Psoas muscle (tissue), 8 donors: ENCODE results near the gene CSTPP1. TPM values are rescaled to one million over a fixed set of nuclear protein-coding genes. Genes with fewer than 3 reads are reported as not detected.

Experiments used
- ATAC-seq, 4 donors: fragments of 200-7000 bp; cut with Tn5 transposase; one replicate each; pipeline ENCODE4 v1.9.1; 2020; ENCODE audit warnings: moderate library complexity in 3 of 4, mild to moderate bottlenecking in 2 of 4
- DNase-seq, 2 donors: peaks; one replicate each; pipeline ENCODE4 v3.0.0-alpha.2; 2020
- H3K27ac ChIP-seq: fragments of 200-600 bp; one replicate; pipeline ENCODE4 v1.8.0; 2022
- H3K27me3 ChIP-seq, 3 donors: fragments of 200-600 bp in 1 of 3; one replicate each; pipeline versions ENCODE4 v1.6.1 to v1.8.0; 2013 to 2022; ENCODE audit warnings: low read length in 2 of 3, mild to moderate bottlenecking in 2 of 3, moderate library complexity in 1 of 3; ENCODE audit not compliant: insufficient read depth in 3 of 3
- H3K36me3 ChIP-seq, 2 donors: fragments of 200-600 bp in 1 of 2; one replicate each; pipeline versions ENCODE4 v1.6.1 to v1.8.0; 2013 to 2022; ENCODE audit warnings: low read depth in 1 of 2, mild to moderate bottlenecking in 1 of 2, moderate library complexity in 1 of 2; ENCODE audit not compliant: insufficient read depth in 1 of 2
- H3K4me1 ChIP-seq: fragments of 200-600 bp; one replicate; pipeline ENCODE4 v1.8.0; 2022
- H3K4me3 ChIP-seq: fragments of 200-600 bp; one replicate; pipeline ENCODE4 v1.8.0; 2022; ENCODE audit warnings: mild to moderate bottlenecking
- H3K9me3 ChIP-seq: fragments of 200-600 bp; one replicate; pipeline ENCODE4 v1.8.0; 2022
- CTCF ChIP-seq: fragments of 200-600 bp; IDR thresholded peaks from one replicate; pipeline ENCODE4 v1.8.0; 2022; ENCODE audit warnings: antibody characterized with exemption
- WGBS, 3 donors: extraction: QIAGEN DNeasy Blood & Tissue Kit; methylation state at CpG; one replicate each; pipeline versions ENCODE4 v1.1.6 to v1.1.7; 2013; 5-methylcytosine and 5-hydroxymethylcytosine counted together
- intact Hi-C, 2 donors: fragments of 100-400 bp; cut with DNase I; formaldehyde crosslinking; loops; one replicate each; pipeline versions ENCODE4 v1.11.0 to v1.14.2; 2022
- polyA plus RNA-seq, 3 donors: library from polyadenylated mRNA; stranded (reverse); fragments of 200-250 nt; gene quantifications; one replicate each; pipeline ENCODE4 v1.2.3, GENCODE V29; 2013
- total RNA-seq, 4 donors: library from RNA; stranded (reverse); fragmentation: NEBNext Ultra II Directional in 2 of 4; extraction: Animal tissue kit (Norgen Biotek cat#: 25700) in 2 of 4; gene quantifications; one replicate each; pipeline versions ENCODE4 v1.2.1 to v1.2.4, GENCODE V29; 2021 to 2023
- donor health status: healthy with polysubstance abuse.
- donor health status: DM: no; HTN: no; CAD: no; lungs with moderate emphysema.
- donor health status: Bipolar disorder and iron deficiency.
- donor health status: healthy.
- donor health status: DM: yes; HTN: yes; CAD: no.
- donor health status: DM: no; HTN: no; CAD: no.
- donor health status: DM: no; HTN: no; CAD: no.
- donor health status: DM: yes; HTN: yes; CAD: no.

The CSTPP1 gene
- total and polyA plus RNA-seq, 7 donors = 5.1 to 10.0 (median 6.9) TPM

DNA sequence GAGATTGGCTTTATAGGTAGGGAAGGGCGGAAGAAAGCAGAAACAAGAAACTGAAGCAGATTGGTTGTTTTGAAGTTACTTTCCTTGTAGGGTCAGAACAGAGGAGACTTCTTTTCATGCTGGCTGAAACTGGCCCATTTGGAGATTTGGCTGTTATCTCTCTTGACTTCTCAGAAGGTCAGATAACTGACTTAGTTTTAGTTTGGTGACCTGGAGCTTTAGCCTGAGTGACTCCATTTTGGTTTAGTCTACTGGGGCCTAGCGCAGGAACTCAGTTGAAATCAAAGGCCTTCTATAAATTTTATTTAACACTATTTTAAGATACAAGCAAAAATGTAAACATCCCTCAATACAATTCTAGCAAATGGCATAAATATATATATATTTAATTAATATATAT lies 31.4 kb downstream of the CSTPP1 start:
- H3K4me3 ChIP-seq = no peak overlapping the region
- DNase-seq (no peak), ATAC-seq (no peak)
- no peaks in the 10 kb centered on the region for H3K4me1 ChIP-seq
- no peak overlapping the region for H3K27ac ChIP-seq
- no peaks in the 10 kb centered on the region for H3K9me3 ChIP-seq
- no peaks in the 10 kb centered on the region for H3K36me3 ChIP-seq
- H3K27me3 ChIP-seq = no peaks in the 10 kb centered on the region
- 97 to 99% (median 98%) methylated on average over 2 of the region's 2 CpGs for WGBS, 3 donors
- intact Hi-C loops = no loop called here
- TF ChIP-seq CTCF = no peak

GRCh38 chr11:46969379-46969778 lies 32.8 kb downstream of the CSTPP1 start:
- intact Hi-C loops = no loop called here
- no peak for ATAC-seq
- 93 to 97% (median 95%) methylated on average over 2 of the region's 2 CpGs for WGBS, 3 donors
- Histone ChIP-seq H3K36me3 (no peaks in the 10 kb centered on the region), H3K27me3 (no peaks in the 10 kb centered on the region), H3K4me3 (no peak overlapping the region), H3K9me3 (no peaks in the 10 kb centered on the region), H3K27ac (no peak overlapping the region), H3K4me1 (no peaks in the 10 kb centered on the region)
- no peak for TF ChIP-seq CTCF
- no peak for DNase-seq

DNA sequence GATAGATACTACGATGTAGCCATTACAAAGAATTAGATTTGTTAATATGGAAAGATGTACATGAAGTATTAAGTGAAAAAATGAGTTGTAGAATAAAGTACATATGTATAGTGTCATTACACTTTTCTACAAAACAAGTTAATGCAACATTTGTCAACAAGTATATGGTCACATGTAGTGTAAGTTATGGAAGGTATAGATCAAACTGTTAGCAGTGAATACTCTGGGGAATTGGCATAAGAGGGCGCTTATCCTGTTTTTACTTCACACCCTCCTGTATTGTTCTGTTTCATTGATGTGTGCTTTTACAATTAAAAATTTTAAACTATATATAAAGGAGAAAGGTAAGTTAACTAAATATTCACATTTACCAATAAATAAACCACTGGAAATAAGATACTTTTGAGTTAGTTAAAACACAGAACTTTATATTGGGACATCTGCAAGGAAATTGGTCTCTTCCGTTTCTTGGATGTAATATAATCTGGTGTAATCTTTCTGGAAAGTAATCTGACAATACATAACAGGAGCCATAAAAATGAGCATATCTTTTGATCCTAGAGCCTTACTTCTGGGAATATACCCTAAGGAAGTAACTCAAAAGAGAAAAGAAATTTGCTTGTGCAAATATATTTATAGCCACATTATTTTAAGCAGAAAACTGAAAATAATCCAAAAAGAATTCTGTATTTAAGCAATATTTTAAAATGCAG lies 34.5 kb downstream of the CSTPP1 start:
- ATAC-seq (no peak), DNase-seq (no peak)
- Histone ChIP-seq H3K4me1 (no peaks in the 10 kb centered on the region), H3K27me3 (no peaks in the 10 kb centered on the region), H3K27ac (no peak overlapping the region), H3K4me3 (no peak overlapping the region), H3K9me3 (no peaks in the 10 kb centered on the region), H3K36me3 (no peaks in the 10 kb centered on the region)
- intact Hi-C loops = no loop called here
- WGBS, 3 donors = 84 to 91% (median 89%) methylated on average over 3 of the region's 3 CpGs
- TF ChIP-seq CTCF = no peak

DNA sequence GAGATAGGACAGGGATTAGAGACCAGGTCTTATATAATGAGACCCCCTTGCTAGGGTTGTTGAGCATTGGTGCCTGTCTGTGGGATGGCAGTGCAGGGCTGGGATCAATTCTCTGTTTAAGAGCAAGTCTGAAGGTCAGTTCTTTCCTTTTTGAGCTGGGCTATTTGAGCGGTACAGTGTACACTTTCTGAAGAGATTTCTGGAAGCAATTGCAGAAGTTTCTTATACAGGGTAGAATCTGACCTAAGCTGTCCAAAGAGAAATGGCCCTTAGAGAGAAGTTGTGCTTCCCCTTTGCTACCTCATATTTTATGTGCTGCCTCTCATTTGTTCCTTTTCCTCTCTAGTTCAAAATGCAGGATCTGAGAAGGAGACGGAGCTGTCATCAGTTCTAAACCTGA lies 35.8 kb downstream of the CSTPP1 start:
- no peak for TF ChIP-seq CTCF
- ATAC-seq (no peak), DNase-seq (no peak)
- Histone ChIP-seq H3K9me3 (no peaks in the 10 kb centered on the region), H3K4me3 (no peak overlapping the region), H3K4me1 (no peaks in the 10 kb centered on the region), H3K27ac (no peak overlapping the region), H3K27me3 (no peaks in the 10 kb centered on the region), H3K36me3 (no peaks in the 10 kb centered on the region)
- intact Hi-C loops = no loop called here
- 76 to 83% (median 82%) methylated on average over 2 of the region's 2 CpGs for WGBS, 3 donors

DNA sequence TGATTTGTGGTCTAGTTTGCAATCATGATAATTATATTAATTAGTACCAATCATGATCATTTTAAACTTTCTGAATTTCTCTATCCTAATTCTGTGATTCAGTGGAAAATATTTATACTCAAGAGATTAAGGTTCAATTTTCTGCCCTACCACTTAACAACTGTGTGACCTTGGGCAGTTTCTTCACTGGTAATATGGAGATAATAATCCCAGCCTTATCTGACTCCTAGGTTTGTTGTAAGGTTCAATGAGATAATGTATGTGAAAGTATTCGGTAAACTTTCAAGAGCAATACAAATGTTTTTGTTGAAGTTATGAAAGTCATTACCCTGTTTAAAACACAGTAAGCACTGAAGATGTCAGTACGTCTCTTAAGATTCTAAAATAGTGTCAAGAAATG lies 36.3 kb downstream of the CSTPP1 start:
- intact Hi-C loops = no loop called here
- TF ChIP-seq CTCF = no peak

More for the DNA sequence above, 36.3 kb downstream of the CSTPP1 start:
- DNase-seq = no peak
- H3K4me3 ChIP-seq = no peak overlapping the region
- no peaks in the 10 kb centered on the region for H3K36me3 ChIP-seq
- no peak overlapping the region for H3K27ac ChIP-seq
- no peaks in the 10 kb centered on the region for H3K4me1 ChIP-seq
- WGBS, 3 donors = 95 to 99% (median 98%) methylated on average over 2 of the region's 2 CpGs
- no peaks in the 10 kb centered on the region for H3K9me3 ChIP-seq
- H3K27me3 ChIP-seq = no peaks in the 10 kb centered on the region
- ATAC-seq = no peak
